ENCODE data around the gene CFAP65.

The CFAP65 gene

DNA sequence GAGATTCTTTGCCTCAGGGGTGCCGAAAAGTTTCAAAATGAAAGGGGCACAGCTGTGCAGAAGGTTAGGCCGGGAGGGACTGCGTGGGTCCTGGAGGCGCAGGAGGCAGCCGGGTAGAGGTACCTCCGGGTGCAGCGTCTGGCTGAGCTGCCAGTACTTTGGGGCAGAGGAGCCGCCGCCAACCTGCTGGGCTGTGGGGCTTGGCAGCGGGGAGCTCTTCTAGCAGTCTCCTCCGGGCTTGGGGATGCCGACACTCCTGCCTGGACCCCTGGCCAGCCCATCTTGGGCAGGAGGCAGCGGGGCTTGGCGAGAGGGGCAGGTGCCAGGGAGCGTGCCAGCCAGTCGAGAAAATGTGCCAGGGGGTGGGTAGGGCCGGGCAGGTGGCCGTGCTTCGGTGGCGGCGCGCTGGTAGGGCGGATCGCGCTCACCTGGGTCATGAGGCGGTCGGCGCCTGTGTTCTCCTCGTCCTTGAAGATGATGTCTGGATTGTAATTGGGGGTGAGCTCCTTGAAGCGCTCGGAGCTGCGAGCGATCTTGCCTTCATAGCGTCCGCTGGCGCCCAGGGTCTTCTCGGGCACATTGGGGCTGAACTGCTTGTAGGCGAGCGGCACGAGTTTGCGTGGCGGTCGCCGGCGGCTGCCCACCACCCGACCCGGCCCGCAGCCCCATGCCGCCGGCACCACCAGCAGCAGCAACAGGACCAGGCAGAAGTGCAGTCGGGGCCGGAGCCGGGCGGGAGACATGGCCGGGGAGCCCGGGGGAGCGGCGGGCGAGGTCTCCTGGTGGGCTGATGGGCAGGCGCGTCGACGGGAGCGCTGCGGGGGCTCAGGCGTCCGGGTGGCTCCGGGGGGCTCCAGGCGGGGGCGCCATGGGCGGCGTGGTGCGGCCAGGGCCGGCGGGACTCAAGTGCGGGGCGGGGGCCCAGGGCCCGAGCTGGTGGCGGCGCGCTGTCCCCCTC is 18.7 kb upstream of the CFAP65 start:
- DNase-seq: no peak

DNA sequence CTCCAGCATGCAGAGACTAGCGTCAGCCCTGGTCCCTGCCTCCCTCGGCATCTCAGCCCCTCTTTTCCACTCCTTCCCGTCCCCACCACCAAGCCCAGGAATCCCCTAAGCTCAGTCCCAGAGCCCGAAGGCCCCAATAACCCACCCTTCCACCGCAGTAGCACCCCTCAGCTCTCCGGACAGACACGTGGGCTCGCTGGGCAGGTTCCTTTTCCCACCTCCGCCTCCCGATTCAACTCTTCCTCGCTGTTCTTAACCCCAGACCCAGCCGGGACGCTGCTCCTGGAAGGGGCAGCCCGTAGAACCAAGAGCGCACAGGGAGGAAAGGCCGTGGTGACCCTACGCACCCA is 18.0 kb upstream of the CFAP65 start:
- no peak for DNase-seq

DNA sequence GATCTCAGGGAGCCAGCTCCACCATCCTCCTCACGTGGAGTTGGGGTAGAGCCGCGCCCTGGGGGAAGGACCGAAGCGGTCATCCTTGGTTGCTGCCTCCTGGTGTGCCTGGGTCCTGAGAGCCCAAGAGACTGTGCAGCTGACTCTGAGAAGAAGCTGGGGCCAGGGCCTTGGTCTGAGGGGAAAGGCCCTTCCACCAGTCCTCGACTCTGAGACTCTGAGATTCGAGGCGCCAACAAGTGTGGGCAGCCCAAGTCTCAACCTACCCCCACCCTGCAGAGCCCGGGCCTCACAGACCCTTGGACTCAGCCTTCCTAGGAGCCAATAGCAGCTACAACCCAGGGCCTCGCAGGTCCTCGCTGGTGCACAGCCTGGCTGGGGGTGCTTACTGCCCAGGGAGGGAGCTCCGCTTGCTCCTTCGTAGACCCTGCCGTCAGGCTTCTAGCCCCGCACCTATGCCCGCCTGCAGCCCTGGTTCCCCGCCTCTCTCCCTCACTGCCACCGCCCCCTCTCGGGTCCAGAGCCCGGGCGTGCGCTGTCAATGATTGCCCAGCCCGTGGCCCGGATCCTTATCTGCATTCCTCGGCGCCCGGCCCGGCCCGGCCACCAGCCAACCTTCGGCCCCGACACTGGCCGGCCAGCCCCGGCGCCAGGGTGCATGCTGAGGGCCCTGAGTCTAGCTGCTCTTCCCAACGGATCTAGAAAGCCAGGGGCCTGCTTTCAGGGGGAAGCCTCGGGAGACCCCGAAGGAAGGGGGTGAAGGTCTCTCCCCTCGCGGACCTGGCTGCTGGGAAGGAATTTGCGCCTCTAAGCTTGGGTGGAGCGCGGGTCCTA is 17.4 kb upstream of the CFAP65 start:
- DNase-seq: peak; percentile 28

DNA sequence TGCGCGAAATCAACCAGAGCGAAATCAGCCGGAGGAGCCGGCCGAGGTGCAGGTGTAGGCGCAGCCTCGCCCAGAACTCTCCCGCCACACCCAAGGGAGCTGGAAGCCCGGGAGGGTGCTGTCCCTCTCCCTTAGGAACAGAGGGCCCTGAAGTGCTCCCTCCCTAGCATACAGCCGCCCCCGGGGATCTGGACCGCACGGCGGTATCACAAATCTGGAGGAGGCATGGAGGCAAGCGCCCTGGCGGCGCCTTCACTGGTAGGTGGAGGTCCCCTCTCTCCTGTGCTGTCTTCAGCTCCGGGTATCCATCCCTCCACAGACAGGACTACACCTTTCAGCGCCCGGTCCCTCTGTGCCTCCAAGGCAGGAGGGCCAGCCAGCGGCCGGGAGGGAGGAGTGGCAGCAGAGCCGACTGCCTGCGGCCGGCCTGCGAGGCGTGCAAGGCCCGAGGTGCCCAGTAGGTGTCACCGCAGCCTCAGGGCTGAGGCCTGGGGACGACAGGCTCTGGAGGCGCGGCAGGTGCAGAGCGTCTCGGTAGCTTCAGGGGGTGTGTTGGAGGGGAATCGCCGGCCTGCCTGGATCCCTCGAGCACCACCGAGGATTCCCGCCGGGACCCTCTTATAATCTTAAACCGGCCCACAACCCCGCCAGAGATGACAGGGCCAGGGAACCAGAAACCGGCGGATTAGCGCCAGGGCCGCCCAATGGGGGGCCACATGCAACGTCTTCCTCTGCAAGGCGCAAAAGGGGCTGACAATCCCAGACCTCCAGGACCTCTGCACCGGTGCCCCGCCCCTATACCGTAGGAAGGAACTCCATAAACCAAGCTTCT is 16.6 kb upstream of the CFAP65 start:
- DNase-seq: peak; percentile 82

DNA sequence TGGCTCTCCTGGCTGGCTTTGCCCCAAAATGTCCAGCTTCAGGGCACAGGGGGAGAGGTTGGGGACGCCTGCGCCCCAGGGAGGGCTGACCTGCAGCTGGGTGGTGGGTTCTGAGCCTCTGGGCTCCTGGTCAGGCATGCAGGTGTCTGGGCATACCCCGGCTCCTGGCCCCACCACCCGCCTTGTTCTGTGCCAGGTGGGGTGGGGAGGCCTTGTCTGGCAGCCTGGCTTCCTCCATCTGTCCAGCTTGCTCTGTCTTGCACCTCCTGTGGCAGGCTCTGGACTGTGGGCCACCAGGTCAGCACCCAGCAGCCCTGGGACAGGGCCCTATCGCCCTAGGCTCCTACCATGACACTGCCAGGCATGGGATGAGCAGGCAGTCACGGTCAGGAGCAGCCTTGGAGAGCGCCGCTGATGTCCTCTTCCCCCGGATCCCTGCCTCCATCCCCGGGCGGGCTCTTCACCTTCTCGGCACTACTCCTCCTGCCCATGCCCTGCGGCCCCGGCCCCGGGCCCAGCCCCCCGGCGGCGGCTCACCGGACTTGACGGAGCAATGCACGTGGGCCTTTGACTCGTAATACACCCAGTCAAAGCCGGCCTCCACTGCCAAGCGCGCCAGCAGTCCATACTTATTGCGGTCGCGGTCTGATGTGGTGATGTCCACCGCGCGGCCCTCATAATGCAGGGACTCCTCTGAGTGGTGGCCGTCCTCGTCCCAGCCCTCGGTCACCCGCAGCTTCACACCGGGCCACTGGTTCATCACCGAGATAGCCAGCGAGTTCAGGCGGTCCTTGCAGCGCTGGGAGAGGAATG is 15.8 kb upstream of the CFAP65 start:
- no peak for DNase-seq

DNA sequence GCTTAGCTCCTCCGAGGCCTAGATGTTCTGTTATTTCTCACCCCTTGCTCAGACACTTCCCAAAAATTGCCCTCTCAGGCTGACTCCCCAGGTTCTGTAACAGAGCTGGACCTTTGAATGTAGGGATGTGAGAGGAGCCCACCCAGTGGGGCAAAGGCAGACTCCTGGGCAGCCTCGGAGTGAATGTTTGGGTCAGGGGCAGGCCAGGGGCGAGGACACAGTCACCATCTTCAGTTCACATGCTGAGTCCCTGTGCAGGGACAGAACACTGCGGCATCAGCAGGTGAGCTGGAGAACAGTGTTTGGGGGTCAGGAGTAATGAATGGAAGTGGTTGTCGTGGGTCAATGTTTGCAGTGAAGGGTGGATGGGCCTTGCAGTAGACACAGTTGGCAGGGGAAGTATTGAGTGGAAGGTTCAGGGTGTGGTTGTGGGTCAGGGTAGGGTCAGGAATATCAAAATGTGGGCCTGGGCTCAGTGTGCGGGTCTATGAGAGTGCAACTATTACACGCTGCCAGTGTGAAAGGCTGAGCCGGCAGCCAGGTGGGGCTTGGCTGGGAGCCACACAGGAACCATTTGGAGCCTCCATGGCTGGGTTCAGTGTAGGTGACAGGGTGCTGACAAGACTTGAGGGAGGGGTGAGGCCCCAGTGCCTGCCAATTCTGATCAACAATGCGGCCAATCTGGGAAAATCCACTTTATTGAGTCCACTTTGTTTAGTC is 15.0 kb upstream of the CFAP65 start:
- no peak for DNase-seq

DNA sequence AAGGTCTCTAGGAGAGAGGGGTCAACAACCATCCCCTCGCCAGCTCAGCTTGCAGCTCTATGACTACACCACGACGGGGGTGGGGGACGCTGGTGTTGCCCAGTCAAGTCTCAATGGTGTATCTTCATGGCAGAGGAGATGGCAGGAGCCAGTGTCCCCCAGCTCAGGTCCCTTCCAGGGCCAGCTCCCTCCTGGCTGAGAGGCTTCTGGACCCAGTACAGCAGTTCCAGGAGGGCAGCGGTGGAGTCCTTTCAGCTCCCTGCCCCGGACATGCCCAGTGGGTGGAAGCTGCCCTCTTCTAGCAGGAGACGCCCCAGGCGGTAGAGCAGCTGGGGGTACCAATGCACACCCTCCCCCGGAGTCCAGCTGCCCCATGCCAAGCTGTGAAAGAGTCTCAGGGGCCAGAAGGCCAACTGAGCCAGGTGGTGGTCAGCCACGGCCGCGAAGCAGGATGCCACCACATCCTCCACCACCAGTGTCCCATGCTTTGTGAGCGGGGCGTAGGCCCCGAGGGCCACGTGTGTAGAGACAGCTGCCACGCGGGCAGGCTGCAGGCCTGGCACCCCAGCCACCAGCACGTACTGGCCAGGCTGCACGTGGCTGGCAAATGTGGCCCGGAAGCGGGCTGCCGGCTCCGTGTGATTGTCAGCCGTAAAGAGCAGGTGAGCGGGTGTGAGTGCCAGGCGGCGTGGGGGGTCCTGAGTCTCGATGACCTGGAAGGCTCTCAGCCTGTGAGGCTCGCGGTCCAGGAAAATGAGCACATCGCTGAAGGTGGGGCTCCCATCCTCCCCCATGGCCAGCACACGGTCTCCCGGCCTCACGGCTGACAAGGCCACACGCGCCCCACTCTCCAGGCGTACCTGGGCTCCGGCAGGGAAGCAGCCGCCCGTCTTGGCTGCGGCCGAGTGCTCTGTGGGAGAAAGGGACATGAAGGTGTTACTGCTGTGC is 13.9 kb upstream of the CFAP65 start:
- DNase-seq: no peak

DNA sequence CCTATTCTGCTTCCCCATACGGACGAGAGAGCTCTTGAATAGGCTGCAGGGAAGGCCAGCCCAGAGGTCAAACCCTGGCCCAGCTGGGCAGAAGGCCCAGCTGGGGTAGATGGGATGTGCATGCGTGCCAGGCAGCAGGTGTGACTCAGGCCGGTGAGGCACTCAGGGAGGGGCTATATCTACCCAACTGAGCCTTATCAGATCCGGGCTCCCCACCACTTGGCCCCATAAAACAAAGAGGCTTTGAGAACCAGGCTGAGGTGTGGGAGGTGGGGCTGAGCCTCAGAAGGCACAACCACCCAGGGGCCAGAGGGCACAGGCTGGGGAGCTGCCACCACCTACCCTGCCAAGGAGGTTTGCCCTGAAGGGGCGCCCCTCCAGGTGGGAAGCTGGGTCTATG is 8.0 kb upstream of the CFAP65 start:
- no peak for DNase-seq

DNA sequence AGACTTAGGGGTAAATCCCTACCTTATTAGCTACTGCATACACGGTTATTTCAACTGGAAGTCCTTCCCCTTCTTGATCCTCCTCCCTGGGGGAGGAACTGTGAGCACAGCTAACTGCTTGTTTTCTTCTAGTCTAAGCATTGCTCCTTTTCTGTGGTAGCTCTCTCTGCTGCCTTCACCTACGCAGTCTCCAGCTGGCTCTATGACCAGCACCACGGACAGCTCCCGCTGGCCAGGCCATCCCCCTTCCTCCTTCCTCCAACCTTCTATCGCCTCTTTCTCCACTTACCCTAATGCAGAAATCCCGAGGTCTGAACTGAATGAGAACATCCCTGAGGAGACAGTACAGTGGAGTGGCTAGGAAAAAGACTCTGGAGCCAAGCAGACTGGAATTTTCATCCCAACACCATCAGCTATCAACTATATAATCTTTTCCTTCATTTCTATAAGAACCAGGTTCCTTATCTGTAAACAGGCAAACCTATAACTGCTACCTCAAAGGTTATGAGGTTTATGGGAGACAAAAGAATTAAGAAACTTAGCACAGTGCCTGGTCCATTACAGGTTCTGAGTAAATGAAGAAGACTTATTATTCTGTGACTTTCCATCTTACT is 4.7 kb upstream of the CFAP65 start:
- peak; percentile 72 for DNase-seq

DNA sequence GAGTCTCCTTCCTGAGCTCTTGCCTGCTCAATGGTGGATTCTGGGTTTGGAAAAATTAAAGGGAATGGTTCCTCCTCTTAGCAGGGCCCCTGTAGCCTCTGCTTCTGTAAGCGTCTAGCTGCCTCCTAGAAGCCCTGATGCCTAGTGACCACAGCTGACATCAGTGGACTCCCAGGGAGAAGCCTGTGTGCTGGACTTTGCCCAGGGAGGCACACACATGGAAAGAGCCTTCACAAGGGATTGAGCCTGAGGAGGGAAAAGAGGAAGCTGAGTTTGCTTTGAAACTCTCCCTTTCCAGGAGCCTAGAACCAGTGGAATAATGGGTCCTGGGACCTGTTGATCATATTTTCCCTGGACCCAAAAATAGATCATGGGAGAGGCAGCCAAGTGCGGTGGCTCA is 1.4 kb upstream of the CFAP65 start:
- no peak for DNase-seq

DNA sequence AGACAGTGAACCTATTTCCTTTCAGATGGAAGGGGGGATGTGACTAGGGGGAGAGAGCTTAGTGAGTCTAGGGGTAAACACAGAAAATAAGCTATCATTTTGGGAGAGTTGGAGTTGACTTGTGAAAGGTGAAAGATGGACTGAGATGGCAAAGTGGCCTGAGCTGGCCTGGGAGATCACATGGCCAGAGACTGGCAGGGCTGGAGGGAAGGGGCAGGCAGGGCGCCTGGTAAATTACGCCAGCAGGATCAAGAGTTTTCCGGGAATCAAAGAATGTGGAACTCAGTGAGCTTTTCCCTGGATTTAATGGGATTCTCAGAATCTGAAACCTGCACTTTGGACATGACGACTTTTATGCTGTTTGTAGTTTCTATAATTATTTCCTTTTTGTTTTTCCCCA is 841 bp upstream of the CFAP65 start:
- no peak for DNase-seq

DNA sequence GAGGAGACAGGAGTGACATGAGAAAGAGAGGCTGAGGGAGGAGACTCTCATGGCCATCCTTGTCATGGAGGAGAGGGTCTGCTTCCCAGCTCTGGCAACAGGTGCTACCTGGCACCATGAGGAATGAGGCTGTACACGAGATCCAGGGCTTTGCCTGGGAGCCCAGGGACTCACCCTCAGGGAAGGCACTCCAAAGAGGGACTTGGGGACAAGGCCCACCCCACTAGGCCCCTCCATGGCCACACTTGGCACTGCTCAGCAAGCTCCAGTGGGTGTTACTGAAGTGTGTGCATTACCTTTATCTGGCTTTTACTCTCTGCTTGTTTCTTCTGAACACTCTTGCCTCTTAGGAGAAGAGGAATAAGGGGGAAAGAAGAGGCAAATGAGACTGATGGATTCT is 2.7 kb downstream of the CFAP65 start:
- DNase-seq: no peak

DNA sequence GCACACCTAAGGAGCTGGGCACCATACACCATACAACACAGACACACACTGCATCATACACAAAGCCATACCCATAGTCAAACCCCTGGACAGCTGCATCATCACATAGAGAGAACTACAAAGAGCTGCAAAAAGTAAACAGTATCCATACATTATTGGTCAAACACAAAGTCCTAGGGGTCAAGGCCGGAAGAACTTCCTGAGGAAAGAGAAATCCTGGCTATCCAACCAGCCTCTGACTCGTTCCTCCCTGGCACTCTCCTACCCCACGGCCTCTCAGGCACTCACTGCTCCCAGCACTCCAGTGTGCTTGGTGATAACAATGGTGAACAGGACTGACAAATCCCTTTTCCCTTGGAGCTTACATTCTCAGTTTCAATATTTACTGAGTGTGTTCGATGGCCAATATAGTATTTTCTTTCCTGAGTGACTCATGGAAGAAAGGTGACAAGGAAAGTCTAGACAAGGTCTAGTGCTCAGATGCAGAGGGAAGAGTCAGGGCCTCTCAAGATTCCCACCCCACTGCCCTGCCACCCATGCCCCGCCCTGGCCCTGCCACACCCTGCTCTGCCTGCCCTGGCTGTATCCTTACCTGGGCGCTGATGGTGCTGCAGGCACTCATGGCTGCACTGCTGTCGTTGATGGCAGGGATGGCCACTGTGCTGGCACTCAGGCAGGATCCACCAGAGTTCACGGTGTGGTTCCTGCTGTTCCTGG is 3.4 kb downstream of the CFAP65 start:
- DNase-seq: no peak

DNA sequence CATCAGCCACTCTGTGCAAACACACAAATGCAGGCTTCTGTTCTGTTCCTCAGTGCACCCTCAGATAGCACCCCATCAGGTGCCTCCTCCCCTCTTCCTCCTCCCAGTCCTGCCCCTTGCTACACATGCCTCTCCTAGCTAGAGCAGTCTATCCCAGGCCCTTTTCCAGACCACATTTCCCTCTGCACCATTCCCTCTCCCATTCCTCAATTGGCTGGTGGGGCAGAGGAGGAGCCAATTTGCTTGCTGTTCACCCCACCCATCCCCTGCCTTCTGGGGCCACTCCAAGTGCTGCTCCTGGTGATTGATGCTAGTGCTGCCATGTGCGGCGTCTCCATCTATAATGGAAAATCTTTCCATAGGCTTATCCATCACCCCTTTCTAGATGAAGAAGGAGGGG is 5.4 kb downstream of the CFAP65 start:
- DNase-seq: no peak

DNA sequence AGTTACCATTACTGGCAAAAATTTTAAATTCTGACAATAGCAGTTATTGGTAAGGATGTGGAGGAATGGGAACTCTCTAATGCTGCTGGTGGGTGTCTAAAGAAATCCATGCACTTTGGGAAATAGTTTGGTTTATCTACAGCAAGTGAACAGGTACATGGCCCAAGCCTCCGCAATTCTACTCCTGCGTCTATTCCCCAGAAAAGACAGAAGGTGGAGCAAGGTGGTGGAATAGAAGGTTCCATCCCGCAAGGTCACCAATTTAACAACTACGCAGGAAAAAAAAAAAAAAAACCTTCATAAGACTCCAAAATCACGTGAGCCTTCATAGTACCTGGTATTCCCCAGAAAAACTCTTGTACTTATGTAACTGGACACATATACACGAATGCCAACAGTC is 6.5 kb downstream of the CFAP65 start:
- DNase-seq: no peak

DNA sequence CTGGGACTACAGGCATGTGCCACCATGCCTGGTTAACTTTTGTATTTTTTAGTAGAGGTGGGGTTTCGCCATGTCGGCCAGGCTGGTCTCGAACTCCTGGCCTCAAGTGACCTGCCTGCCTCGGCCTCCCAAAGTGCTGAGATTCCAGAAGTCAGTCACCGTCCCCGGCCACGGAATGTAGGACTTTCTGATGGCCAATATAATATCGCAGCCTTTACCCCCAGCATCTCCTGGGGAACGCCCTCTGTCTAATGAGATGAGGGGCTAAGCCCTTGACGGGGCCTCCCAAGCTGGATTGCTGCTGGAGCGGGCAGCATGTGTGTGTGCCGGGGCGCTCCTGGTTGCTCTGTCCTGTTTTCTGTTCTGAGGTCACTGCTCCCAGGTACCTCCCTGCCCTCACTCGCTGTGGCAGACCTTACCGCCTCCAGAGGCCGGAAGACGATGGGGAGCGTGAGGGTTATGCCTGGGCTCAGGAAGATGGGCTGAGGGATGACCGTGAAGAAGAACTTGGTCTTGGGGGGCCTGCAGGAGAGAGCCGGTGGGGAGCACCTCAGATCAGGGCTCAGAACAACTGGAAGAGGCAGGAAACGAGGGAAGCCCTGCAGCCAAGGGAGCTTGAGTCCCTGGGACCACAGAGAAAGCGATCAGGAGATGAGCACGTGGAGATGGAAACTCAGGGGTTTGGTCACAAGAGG is 9.1 kb downstream of the CFAP65 start:
- no peak for DNase-seq

DNA sequence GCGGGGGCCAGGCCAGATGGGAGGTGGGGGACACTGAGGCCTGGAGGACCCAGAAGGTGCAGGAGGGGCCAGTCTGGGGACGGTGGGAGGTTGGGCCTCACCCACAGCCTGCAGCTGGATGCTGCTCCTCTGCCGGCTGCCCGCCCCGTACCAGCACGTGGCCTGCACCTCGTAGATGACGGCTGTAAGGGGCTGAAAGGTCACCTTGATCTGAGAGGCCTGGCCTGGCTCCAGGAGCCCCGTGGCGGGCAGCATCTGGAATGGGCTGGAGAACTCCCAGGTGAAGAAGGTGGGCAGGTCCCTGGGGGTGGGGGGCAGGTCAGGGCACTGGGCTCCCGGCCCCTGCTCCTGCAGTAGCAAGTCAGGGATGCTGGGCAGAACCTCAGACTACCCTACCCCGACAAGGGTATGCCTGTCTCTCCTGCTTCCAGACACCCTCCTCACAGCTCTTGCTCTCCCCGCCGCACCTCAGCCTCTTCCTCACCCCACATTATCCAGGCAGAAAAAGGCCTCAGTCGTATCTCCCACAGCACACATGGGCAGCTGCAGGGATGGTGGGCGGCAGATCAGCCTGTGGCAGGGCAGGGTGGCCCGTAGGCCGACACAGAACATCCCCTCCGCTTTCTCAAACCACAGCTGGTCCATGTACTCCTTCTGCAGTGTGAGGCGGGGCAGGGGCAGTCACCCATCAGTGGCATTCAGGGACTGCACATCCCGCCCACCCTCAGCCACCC is 10.1 kb downstream of the CFAP65 start:
- no peak for DNase-seq

Measured in OCI-M1 (cell line).